ENCODE data around the gene SLC25A14. TPM values are rescaled to one million over a fixed set of nuclear protein-coding genes. Genes with fewer than 3 reads are reported as not detected.

The SLC25A14 gene
- total and polyA plus RNA-seq, 2 of the 8 experiments (the other 6 are each of a cell fraction or from before 2014, with no cell fraction given): 9.3 to 14.2 TPM

GRCh38 chrX:130296297-130296678, 43.4 kb upstream of the SLC25A14 start (continued):
- TF ChIP-seq CEBPB (IDR thresholded peaks at IDR 0.05; ENCODE audit: low read depth, low read length): no peak
- TF ChIP-seq TAF1 (IDR thresholded peaks at IDR 0.05; ENCODE audit: low read depth, low read length): no peak
- TF ChIP-seq SRF (IDR thresholded peaks at IDR 0.05; ENCODE audit: low read depth, low read length): no peak
- TF ChIP-seq SUZ12 (IDR thresholded peaks at IDR 0.05; ENCODE audit: low read length): no peak
- TF ChIP-seq BCL11A (IDR thresholded peaks at IDR 0.05; ENCODE audit: low read depth in 2 of 2, low read length in 2 of 2): no peak
